ENCODE results near the gene CCDC32.
"Not testable (repeated sequence)": the region's sequence is repeated elsewhere in the genome, so short reads cannot be mapped to it uniquely, and the experiment has no call there.

Gene CCDC32, protein sequence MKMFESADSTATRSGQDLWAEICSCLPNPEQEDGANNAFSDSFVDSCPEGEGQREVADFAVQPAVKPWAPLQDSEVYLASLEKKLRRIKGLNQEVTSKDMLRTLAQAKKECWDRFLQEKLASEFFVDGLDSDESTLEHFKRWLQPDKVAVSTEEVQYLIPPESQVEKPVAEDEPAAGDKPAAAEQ

DNA sequence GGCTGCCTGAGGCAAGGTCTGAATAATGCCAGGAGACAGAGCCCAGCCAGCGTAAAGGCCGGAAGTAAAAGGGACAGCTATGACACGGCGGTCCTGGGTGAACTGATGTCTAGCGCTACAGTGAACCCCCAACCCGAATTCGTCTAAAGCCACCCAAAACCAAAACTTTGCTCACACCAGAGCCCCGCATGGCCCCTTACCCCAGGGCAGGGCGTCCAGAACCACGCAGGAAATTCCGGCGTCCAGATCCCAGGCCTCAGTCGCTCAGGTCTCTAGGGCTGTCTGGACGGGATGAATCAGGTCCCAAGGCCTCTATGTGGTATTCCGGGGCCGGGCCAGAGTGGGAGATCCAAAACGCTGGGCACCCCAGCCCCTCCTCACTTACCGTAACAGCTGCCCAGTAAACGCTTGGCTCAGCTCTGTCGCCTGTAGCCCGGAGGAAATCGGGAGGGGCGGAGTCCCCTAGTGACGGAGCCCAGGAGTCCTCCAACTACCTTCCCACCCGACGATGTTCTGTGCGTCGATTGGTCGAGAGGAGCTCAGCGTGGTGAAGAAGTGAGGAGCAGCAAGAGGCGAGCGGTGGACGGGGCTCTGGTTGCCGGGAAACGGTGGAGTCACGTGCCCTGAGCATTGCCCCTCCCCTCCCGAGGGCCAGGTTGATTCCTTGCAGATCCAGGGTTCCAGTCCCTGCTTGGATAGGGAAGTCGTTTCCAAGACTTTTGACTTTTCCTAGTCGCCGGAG lies at the start of gene CCDC32:
Gene CCDC32 (minus strand): TSS at position 452 of the 742 bp plus-strand sequence. CDS start 2,027 bp downstream, outside the sequence.
- peak; percentile 86 for DNase-seq (ENCODE audit: low read depth, low spot score)

DNA sequence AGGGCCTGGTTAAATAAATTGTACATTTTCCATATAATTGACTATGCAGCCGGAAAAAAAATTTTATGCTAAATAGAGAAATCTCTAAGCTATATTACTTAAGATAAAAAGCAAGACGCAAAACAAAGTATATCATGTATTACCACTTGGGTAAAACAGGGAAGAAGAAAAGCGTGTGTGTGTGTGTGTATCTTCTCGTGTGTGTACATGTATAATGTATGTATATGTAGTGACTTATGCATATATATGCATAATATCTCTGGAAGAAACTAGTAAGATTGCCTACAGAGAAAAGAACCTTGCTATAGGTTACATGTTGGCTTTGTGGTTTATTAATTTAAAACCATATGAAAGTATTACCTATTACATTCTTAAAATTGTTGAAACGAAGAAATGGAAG lies 48.2 kb upstream of the CCDC32 start:
- DNase-seq (ENCODE audit: low read depth, low spot score) = no peak

DNA sequence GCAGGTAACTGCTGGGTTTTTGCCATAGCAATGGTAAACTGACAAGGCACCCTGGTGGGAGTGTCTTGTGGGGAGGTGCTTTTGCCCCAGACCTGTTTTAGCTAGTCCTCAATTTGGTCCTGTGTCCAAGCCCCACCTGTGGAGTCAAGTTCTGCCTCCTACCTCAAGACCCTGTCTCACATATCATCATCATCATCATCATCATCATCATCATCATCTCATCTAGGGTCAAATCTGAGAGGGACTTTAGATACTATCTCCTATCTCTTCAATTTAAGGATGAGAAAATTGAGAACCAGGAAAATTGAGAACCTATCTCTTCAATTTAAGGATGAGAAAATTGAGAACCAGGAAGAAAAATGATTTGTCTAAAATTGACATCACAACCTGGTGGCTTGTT lies 39.1 kb upstream of the CCDC32 start:
- DNase-seq (ENCODE audit: low read depth, low spot score) = no peak

DNA sequence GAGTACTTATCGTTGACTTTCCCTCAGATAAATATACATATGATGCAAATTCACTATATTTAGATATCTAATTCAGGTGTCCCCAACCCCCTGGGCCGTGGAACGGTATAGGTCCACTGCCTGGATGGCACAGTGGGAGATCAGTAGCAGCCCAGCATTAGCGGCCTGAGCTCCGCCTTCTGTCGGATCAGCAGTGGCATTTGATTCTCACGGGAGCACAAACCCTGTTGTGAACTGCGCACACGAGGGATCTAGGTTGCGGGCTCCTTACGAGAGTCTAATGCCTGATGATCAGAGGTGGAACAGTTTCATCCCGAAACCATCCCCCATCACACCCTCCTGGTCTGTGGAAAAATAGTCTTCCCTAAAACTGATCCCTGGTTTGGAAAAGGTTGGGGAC lies 36.1 kb upstream of the CCDC32 start:
- no peak for DNase-seq (ENCODE audit: low read depth, low spot score)

DNA sequence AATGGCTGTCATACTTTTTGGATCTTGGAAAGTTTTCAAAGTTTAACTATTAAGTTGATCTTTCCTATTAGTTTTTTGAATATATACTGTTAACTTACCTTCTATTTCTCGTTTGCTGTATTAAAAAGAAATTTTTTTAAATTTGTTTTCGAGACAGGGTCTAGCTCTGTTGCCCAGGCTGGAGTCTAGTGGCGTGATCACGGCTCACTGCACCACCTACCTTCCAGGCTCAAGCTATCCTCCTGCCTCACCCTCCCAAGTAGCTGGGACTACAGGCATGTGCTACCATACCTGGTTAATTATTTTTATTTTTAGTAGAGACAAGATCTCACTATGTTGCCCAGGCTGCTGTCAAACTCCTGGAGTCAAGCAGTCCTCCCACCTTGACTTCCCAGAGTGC lies 33.8 kb upstream of the CCDC32 start:
- DNase-seq (ENCODE audit: low read depth, low spot score) = no peak

DNA sequence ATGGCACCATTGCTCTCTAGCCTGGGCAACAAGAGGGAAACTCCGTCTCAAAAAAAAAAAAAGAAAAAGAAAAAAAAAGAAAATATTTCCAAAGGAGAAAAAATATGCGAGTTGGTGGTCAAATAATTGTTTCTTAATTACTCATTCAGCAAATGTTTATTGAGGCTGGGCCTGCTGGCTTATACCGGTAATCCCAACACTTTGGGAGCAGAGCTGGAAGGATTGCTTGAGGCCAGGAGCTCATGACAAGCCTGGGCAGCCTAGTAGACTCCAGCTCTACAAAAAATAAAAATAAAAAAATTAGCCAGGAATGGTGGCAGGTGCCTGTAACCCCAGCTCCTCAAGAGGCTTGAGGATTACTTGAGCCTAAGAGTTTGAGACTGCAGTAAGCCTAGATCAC lies 33.3 kb upstream of the CCDC32 start:
- no peak for DNase-seq (ENCODE audit: low read depth, low spot score)

DNA sequence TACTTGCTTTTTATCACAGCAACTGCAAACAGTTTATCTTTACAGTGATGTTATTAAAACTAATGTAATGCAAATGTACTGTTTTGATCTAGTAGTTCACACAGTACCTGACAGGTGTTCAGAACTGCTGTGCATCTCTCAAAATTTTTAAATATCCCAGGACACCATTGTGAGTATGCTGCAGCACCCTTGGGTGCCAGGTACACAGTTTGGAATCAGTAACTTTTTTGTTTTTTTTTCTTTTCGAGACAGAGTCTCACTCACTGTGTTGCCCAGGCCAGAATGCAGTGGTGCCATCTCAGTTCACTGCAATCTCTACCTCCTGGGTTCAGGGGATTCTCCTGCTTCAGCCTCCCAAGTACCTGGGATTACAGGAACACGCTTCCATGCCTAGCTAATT lies 32.2 kb upstream of the CCDC32 start:
- no peak for DNase-seq (ENCODE audit: low read depth, low spot score)

DNA sequence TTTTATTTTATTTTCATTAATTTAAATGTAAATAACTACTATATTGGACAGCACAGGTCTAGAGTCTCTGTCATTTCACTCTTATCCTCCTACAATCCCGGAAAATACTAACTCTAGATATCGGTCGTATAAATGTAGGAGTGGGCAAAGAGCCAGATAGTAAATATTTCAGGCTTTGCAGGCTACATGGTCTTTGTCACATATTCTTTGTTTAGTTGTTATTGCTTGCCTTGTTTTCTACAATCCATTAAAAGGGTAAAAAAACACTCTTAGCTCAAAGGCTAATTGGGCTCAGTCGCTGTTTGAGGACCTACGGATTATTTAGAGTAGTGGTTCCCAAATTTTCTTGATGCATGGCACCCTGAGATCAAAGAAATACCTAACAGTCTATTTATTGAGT lies 30.9 kb upstream of the CCDC32 start:
- DNase-seq (ENCODE audit: low read depth, low spot score) = no peak

DNA sequence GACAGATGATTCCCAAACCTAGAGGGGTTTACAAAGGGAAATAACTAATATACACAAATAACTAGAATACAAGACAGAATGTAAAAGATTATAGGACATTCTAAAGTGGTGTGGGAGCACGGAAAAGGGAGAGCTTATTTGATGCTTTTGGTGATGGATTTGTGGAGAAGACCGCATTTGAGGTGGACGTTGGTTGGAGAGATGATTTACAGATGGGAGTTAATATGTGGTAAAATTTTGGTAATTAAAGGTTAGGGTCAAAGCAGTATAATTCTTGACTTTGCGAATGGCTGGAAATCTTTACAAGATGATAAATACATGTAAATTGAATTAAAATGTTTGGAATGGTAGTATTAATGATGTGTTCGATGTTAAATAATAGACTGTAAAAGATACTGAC lies 30.4 kb upstream of the CCDC32 start:
- no peak for DNase-seq (ENCODE audit: low read depth, low spot score)

DNA sequence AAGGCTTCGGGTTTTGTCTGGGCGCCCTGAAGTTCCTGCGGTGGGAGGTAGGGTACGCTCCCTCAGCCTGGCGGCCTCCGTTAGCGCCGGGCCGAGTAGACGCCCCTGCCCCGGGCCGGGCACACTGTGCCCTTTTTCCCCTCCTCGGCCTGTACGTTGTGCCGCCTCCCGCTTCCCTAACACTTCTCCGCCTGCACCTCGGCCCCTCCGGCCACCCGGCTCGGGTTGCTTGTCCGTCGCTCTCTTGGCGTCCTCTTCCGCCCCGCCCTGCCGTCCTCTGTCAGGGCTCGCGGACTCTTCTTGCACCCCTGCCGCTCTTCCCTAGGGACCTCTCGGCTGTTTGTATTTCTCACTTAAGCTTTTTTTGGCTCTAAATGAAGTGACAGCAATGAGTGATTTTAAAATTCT lies 29.6 kb upstream of the CCDC32 start:
- no peak for DNase-seq (ENCODE audit: low read depth, low spot score)

DNA sequence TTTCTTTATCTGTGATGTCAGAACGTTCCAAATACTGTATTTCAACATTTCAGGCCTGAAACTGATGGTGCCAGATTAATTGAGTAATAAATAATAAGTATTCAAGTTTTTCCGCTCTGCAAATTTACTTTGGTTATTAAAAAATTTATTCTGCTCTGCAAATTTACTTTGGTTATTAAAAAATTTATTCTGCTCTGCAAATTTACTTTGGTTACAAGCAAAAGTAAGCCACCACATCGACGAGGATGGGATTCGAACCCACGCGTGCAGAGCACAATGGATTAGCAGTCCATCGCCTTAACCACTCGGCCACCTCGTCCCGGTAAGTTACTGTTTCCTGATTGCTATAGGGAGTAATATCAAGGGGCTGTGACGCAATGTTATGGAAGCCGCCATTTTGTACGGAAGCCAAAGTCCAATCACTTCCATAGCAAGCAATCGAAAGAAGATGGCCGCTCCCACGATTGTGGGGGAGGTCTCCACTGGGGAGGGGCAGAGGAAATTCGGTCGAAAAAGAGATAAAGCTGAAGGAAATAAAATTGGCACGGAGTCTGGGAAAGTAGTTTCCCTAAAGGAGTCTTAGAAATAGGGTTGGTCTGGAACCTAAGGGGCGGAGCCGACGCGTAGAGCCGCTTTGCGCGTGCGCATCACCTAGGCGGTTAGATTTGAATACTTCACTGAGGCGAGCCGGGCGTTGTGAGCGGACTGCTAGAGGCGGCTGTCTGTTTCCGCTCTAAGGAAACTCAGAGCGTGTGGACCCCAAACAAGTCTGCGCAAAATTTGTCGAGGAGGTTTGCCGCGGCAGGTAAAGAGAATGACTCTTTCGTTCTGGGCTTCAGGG lies 29.0 kb upstream of the CCDC32 start, which contains the start of gene KNL1:
Gene KNL1 (plus strand): TSS at position 662 of the 841 bp plus-strand sequence. CDS start 8,683 bp downstream, outside the sequence.
- DNase-seq (ENCODE audit: low read depth, low spot score) = peak; percentile 71

DNA sequence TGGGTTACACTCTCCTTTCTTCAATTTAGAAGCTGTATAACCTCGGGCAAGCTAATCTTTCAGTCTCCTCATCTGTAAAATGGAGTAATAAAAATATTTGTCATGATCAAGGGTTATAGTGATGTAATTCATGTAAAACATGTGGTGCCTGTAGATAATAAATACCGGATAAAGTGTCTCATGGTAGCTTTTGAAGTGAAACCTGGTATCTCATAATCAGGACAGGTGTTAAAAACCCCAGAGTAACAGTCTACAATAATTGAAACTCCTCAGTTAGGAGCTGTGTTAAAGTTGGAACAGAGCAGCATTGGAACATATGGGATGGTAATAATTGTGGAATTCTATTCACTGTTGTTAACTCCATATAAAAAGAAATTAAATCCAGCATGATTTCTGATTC lies 28.3 kb upstream of the CCDC32 start:
- no peak for DNase-seq (ENCODE audit: low read depth, low spot score)

DNA sequence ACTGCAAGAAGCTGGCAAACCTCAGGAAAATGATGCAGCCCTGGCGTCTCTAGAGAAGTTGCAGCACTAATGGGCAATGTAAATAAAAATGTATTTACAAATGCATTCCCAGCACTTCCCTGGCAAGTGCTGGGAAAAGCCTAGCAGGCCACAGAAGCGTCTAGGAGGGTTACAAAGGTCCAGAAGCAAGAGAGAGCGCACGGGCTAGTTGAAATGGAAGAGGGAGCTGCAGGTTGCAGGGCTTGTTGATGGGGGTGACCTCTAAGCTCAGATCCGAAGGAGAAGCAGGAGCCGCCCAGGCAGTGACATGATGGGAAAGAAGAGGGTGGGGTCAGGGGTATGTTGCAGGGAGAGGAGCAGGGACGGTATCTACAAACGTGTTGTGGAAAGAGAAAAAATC lies 26.5 kb upstream of the CCDC32 start:
- no peak for DNase-seq (ENCODE audit: low read depth, low spot score)

DNA sequence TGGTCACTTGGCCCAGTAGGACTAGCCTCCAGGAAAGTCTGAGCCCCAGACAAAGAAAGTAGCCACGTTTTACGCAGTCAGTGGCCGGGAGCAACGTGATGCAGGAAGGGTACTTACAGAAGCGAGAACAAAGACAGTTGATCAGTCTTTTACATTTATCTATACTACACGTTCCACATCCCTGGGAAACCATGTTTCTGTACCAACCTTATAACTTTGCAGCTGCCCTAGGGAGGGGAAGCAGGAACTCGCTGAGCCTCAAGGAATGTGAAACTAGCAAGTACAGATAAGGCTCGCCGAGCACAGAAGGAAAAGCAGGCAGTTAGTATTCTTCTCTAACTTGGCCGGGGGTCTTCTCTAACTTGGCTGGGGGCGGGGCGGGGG lies 25.8 kb upstream of the CCDC32 start:
- no peak for DNase-seq (ENCODE audit: low read depth, low spot score)

DNA sequence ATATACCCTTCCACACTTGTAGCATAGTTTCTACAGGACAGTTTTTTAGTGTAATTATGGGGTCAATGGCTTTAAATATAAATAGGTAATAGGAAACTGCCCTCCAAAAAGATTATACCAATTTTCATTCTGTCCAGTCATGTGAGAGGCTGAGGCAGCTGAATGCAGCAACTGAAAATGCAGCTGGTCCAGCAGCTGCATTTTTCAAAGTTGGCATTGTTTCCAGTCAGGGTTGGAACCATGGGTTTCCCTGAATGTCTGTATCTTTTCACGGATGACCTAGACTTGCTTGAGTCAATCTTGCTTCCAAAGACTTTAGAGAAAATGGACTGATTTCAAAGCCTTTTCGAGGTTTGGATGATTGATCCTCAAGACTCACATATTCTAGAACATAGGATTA lies 19.3 kb upstream of the CCDC32 start:
- no peak for DNase-seq (ENCODE audit: low read depth, low spot score)

DNA sequence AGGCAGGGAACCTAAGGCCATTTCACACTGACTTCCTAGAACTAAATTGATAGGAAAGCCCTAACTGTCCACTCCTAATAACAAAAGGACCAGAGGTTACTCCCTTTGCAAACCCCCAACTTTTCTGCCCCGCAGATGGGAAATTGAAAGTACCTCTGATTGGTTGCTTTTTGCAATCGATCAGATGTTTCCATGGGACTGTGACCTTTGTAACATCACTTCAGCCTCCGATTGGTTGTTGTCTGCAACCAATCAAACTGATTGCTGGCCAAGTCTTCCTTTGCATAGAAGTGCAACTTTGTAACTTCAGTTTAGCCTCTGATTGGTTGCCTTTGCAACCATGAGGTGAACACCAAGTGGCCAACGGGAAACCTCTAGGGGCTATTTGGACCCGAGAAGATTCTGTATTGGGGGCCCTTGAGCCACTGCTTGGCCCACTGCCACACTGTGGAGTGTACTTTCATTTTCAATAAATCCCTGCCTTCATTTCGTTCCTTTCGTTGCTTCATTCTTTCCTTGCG lies 17.9 kb upstream of the CCDC32 start:
- no peak for DNase-seq (ENCODE audit: low read depth, low spot score)

DNA sequence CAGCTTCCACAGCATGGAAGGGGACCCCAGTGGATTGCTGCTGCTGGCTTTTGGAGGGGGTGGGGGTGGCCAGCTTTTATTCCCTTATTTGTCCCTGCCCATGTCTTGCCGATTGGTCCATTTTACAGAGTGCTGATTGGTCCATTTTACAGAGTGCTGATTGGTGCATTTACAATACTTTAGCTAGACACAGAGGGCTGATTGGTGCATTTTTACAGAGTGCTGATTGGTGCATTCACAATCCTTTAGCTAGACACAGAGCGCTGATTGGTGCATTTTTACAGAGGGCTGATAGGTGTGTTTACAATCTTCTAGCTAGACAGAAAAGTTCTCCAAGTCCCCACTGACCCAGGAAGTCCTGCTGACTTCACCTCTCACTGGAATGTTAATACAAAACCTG lies 17.0 kb upstream of the CCDC32 start:
- DNase-seq (ENCODE audit: low read depth, low spot score) = not testable (repeated sequence)

DNA sequence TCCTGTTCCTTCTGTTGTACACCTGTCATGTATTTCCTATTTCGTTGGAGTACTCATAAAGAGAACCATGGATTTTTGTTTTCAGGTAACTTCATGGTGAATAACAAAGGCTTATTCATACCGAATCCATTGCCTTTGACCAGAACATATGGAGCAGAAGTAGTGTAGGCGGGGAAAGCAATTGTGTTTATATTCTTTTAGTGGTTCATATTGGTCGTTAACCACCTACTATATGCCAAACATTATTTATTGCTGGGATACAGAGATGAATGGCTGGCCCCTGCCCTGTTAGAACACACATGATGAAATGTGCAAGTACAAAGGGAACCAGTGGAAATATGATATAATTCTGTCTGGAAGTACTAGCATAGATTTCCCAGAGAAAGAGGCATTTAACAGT lies 14.1 kb upstream of the CCDC32 start:
- no peak for DNase-seq (ENCODE audit: low read depth, low spot score)

DNA sequence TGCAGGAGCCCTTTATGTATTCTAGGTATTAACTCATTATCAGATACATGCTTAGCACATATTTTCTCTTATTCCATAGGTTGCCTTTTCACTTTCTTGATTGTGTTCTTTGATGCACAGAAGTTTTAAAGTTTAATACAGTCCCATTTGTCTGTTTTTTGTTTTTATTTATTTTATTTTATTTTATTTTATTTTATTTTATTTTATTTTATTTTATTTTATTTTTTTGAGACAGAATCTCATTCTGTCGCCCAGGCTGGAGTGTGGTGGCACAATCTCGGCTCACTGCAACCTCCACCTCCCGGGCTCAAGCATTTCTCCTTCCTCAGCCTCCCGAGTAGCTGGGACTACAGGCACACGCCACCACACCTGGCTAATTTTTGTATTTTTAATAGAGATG lies 12.1 kb upstream of the CCDC32 start:
- DNase-seq (ENCODE audit: low read depth, low spot score) = not testable (repeated sequence)

DNA sequence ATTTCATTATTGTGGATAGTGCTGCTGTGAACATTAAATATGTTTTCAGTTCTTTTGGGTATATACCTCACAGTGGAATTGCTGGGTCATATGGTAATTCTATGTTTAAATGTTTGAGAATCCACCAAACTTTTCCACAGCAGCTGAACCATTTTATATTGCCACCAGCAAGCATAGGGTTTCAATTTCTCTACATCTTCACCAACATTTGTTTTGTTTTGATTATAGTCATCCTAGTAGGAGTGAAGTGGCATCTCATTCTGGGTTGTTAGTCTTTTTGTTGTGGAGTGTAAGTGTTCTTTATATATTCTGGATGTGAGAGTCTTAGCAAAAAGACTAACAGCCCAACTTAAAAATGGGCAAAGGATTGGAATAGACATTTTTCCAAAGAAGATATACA lies 10.3 kb upstream of the CCDC32 start:
- no peak for DNase-seq (ENCODE audit: low read depth, low spot score)

DNA sequence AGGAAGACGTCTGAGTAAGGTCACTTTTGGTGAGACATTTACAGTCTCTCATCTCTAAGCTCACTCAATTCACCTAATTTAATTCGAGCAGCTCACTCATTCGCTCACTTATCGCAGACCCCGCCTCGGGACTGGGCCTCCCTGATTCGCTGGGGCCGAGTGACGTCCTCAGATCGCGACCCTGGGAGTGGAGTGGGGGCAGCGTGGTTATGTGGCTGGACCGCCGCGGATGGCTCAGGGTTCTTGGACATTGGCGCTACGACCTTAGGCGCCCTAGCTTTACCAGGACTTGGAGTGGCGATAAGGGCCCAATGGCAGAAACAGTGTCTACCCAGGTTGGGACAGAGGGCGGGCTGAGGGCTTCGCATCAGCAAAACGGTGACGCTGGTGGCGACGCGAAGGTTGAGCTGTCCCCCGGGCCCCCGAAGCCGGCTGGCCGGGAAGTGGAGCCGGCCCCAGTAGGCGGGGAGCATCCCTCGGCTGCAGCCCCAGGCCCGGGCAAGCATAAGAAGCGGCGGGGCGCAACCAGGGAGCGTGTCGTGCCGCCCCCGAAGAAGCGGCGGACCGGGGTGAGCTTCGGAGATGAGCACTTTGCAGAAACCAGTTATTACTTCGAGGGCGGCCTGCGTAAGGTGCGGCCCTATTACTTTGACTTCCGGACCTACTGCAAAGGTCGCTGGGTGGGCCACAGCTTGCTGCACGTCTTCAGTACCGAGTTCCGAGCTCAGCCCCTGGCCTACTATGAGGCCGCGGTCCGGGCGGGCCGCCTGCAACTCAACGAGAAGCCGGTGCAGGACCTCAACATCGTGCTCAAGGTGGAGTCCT lies 4.5 kb upstream of the CCDC32 start, which contains the start of gene RPUSD2:
Gene RPUSD2 (plus strand): TSS at position 171 of the 825 bp plus-strand sequence. CDS start 39 bp downstream, at position 210.
- peak; percentile 84 for DNase-seq (ENCODE audit: low read depth, low spot score)
